ENCODE results near the gene BRMS1.
"Not testable (repeated sequence)": the region's sequence is repeated elsewhere in the genome, so short reads cannot be mapped to it uniquely, and the experiment has no call there.

The BRMS1 gene, protein sequence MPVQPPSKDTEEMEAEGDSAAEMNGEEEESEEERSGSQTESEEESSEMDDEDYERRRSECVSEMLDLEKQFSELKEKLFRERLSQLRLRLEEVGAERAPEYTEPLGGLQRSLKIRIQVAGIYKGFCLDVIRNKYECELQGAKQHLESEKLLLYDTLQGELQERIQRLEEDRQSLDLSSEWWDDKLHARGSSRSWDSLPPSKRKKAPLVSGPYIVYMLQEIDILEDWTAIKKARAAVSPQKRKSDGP

DNA sequence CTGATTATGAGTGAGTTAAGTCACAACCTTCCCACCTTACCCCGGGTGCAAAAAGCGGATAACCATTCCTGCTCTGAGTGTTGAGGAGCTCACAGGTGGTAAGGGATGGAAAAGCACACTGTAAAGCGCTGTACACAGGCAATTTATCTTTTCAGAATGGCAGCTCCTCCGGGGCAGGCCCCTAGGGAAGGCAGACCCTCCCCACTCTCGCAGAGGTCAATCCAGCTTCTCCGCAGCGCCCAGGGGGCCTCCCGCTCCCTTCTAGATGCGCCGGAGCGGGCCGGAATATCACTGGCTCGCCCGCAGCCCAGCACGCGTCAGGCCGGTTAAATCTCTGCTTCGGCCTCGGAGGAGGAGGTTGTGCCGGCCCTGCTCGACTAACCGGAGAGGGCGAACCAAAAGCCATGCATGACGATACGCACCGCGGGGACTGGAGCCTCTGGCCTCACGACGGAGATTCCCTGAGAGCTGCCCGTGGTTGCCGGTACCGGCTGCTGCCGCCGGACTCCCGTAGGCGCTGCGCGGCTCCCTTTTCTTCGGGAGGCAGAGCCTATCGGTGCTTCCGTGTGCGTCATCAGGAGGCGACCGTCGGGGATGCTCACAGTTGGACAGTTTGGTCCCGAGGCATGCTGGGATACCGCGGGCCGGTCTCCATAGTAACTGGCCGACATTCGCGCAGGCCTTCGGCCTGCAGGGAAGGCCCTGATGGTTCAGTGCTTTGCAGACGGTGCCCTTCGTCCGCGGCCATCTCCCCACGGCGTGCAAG is at the start of gene BRMS1:
Gene BRMS1, minus strand, starts transcription at position 555 of the 766 bp plus-strand sequence. CDS start 2,870 bp downstream, outside the sequence.
- peak within 1 kb of the TSS; percentile 98 for H3K4me3 ChIP-seq (ENCODE audit: low read length)
- no peak for TF ChIP-seq ZNF274 (IDR thresholded peaks at IDR 0.05; ENCODE audit: low read depth, low read length)

DNA sequence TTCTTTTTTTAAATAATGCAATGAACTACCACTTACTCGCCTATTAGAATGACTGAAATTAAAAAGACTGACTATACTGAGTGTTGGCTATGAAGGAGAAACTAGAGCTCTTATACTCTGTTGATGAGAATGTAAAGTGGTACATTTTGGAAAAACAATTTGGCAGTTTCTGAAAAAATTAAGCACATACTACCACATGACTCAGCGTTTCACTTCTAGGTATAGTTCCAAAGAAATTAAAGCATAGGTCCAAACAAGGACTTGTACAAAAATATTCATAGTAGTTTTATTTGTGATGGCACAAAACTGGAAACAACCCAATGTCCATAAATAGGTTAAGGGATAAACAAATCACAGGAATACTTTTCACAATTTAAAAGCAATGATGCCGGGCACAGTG is 49.0 kb upstream of the BRMS1 start:
- no peak overlapping the region for H3K4me3 ChIP-seq (ENCODE audit: low read length)
- TF ChIP-seq ZNF274 (IDR thresholded peaks at IDR 0.05; ENCODE audit: low read depth, low read length) = no peak

DNA sequence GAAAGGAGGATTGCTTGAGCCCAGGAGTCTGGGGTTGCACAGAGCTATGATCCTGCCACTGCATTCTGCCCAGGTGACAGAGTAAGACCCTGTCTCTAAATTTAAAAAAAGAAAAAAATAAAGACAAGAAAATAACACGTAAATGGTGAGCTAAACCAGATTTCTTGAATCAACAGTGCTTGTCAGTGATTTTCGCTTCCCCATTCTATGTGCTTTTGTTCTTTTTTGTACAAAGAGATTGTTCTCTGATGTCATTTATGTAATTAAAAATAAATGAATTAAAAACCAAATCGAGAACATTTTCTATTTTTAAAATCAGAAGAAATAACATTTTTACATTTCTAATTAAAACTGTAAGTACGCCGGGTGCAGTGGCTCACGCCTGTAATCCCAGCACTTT is 46.4 kb upstream of the BRMS1 start:
- H3K4me3 ChIP-seq (ENCODE audit: low read length) = no peak overlapping the region
- TF ChIP-seq ZNF274 (IDR thresholded peaks at IDR 0.05; ENCODE audit: low read depth, low read length) = no peak

DNA sequence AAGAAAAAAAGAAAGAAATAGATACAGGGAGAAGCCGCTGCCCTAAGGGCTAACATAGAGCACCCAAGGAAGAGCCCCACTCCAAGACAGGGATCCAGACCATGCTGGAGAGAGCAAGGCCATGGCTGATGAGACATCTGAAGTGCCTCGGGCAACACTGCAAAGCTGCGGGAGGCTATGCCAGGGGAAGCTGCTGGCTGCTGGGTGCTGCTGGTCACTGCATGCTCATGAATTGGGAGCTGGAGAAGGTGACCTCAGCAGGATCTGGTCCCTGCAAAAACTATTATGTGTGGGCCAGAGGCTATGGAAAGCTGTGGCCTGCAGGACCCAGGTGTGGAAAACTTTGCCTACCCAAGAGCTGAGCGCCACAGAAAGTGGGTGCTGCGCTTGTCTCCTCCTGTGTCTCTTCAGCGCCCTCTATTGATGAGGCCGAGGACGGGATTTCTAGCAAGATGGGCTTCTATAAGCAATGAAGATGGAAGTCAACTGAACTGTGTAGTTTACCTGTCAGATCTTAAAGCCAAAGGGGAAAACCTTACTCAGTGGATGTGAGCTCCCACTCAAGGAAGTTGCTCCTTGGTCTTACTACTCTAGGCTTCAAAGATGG is 44.0 kb upstream of the BRMS1 start:
- no peak for TF ChIP-seq ZNF274 (IDR thresholded peaks at IDR 0.05; ENCODE audit: low read depth, low read length)
- no peak overlapping the region for H3K4me3 ChIP-seq (ENCODE audit: low read length)

DNA sequence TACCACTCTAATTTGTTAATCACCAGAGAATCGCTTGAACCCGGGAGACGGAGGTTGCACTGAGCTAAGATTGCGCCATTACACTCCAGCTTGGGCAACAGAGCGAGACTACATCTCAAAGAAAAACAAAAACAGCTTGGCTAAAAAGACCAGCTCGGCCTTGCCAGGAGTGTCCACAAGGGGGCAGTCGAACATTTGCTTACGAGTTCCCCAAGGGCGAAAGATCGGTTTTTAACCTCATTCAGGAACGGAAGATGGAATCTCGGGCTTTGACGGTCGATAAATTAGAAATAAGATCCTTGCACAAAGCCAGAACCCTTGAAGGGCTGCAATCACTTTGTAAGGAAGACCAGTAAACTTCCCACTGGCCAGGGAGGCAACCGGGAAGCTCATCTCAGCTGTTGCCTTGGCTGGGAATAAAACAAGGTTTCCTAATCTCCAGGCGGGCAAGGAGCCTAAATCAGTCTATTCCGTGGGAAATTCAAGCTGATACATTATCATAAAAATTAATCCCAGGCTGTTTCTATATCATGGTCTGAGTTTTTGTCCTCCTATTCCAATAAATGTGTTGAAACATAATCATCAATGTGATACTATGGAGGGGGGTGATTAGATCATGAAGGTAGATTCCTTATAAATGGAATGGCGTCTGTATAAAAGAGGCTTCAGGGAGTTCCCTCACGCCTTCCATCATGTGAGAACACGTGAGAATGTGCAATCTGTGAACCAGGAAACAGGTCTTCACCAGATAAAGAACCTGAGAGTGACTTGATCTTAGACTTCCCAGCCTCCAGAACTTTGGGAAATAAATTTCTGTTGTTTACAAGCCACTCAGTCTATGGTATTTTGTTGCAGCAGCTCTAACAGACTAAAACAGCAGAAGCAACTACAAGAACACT is 41.5 kb upstream of the BRMS1 start:
- no peak overlapping the region for H3K4me3 ChIP-seq (ENCODE audit: low read length)
- TF ChIP-seq ZNF274 (IDR thresholded peaks at IDR 0.05; ENCODE audit: low read depth, low read length) = no peak

DNA sequence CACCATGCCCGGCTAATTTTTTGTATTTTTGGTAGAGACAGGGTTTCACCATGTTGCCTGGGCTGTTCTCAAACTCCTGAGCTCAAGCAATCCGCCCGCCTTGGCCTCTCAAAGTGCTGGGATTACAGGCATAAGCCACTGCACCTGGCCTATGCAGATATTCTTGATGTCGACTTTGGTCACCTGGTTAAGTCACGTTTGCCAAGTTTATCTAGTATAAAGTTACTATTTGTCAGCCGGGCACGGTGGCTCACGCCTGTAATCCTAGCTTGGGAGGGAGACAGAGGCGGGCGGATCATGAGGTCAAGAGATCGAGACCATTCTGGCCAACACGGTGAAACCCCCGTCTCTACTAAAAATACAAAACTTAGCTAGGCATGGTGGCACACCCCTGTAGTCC is 39.4 kb upstream of the BRMS1 start:
- H3K4me3 ChIP-seq (ENCODE audit: low read length) = not testable (repeated sequence)

DNA sequence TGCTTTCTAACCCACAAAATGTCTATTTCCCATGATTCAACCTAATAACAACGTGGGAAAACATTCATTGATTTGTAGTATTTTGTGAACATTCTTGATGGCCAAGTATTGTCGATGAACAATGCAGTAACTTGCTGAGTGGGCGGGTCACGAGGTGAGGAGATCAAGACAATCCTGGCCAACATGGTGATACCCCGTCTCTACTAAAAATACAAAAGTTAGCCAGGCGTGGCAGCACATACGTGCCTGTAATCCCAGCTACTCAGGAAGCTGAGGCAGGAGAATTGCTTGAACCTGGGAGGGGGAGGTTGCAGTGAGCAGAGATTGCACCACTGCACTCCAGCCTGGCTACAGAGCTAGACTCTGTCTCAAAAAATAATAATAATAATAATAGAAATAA is 35.4 kb upstream of the BRMS1 start:
- H3K4me3 ChIP-seq (ENCODE audit: low read length) = not testable (repeated sequence)

DNA sequence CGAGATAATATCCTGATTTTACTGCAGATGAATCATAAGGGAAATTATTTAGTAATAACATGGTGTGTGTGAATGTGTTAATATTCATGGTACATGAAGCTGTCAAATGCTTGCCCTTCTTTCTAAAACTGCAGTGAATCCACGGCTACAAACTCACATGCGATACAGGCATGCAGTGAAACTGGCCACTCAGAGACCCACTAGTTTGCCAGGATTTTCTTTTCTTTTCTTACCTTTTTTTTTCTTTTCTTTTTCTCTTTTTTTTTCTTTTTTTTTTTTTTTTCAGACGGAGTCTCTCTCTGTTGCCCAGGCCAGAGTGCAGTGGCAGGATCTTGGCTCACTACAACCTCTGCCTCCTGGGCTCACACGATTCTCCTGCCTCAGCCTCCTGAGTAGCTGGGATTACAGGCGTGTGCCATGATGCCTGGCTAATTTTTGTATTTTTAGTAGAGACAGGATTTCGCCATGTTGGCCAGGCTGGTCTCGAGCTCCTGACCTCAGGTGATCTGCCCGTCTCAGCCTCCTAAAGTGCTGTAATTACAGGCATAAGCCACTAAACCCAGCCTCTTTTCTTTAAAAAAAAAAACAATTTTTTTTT is 28.9 kb upstream of the BRMS1 start:
- not testable (repeated sequence) for H3K4me3 ChIP-seq (ENCODE audit: low read length)

DNA sequence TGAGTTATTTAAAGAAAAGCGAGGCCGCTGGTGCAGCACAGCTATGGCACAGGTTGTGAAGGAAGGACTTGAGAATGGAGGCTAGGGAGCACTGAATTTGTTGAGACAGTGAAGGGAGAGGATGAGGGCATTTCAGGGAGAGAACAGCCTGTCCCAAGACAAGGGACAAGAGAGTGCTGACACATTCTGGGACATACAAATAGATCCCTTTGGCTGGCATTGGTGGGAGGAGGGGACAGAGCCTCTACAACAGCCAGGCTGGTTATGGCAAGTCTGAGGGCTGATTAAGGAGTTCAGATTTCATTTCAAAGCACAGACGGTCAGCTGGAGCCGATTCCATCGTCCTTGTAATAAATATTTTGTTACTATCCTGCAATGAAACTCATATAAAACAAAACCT is 28.4 kb upstream of the BRMS1 start:
- H3K4me3 ChIP-seq (ENCODE audit: low read length) = no peak overlapping the region
- TF ChIP-seq ZNF274 (IDR thresholded peaks at IDR 0.05; ENCODE audit: low read depth, low read length) = no peak

DNA sequence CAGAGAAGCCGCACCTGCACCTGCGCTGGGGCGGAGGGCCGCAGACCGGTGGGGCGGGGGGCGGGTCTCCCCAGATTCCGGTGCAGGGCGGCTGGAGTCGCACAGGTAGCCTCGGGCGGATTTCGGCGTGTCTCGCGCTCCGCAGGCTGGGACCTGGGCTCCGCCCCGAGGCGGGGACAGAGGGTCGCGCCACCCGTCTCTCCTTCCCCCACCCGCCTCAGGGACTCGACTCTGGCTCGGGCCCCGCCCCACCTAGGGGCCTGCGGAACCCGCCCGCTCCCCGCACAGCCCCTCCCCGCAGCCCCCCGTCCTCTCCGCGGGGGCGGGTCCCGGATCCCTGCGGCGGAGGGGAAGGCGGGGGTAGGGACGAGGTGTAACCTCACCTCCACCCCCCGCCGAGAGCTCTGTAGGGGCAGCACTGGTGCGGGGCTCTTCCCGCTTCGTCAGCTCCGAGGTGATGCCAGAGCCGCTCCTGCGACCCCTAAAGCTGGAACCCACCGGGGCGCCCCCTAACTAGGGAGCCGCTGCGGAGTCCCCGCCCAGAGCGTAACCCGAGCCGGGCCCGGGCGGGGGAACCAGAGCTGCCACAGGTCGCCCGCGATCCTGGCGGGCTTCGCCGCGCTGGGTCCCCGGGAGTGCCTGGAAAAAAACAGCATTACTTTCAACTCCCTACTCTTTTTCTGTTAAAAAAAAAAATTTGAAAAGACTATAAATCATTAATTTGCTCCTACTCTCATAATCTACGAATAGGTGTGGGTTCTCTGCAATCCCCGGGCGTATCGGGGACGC is 26.9 kb upstream of the BRMS1 start, which contains the start of gene SLC29A2:
Gene SLC29A2, minus strand, starts transcription at position 134 of the 789 bp plus-strand sequence. CDS start 169 bp downstream, outside the sequence.
- TF ChIP-seq ZNF274 (IDR thresholded peaks at IDR 0.05; ENCODE audit: low read depth, low read length) = no peak
- H3K4me3 ChIP-seq (ENCODE audit: low read length) = peak within 1 kb of the TSS; percentile 86

DNA sequence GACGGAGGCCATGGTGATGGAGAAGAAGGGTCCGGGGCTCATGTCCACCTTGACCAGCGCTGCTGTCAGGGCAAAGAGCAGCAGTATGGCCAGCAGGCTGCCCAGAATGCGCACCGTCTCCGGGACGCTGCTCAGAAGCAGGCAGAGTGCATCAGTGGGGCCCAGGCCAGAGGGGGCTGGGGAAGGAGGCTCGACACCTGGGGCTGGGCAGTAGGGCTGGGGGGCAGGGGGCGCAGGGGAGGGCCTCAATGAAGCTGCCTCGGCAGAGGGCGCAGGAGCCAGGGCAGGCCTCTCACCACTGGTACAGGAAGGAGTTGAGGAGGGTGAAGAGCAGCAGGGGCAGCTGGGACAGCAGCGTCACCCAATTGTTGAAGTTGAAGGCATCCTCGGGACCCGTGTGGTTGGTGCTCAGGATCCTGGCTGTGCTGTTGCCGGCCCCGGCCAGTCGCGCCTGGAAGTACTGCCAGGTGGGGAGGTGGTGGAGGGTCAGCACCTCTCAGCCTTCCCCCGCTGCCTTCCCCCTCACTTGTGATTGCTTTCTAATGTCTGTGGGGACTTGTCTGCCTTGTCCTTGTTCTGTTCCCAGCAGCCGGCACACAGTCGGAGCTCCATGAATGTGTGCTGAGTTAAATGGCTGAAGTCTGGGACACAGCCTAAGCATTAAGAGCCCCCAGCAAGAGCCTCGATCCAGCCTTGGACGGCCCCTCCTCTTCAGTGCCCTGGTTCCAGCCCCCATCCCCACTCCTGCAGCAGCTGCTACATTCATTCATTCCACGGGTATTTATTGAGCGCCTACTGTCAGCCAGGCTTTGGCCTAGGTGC is 24.4 kb upstream of the BRMS1 start:
- H3K4me3 ChIP-seq (ENCODE audit: low read length) = no peak overlapping the region
- TF ChIP-seq ZNF274 (IDR thresholded peaks at IDR 0.05; ENCODE audit: low read depth, low read length) = no peak

DNA sequence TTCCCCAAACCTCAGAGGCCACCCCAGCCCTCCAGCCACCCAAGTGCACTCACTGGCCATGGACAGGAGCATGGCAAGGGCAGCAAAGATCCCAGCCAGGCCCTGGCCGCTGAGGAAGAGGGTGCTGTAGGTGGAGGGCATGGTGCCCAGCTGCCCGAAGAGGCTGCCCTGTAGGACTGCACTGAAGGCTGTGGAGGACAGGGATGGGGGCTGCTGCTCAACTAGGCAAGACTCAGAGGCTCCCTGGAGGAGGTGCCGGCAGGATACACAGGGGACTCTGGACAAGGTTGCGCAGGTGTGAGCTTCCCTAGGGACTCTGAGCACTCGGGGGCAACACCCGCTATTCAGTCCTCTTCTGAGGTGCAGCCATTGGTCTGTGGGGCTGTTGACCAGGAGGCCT is 23.6 kb upstream of the BRMS1 start:
- TF ChIP-seq ZNF274 (IDR thresholded peaks at IDR 0.05; ENCODE audit: low read depth, low read length) = no peak
- H3K4me3 ChIP-seq (ENCODE audit: low read length) = no peak overlapping the region
